COR-L47 (cell line): ENCODE data around the gene DLG5.

ENCODE experiments used
- DNase-seq: peaks from one replicate; lab custom pipeline; 2025; lab: John Stamatoyannopoulos, UW

The DLG5 gene

GRCh38 chr10:77912576-77912975 lies 14.0 kb downstream of the DLG5 start:
- DNase-seq, result no peak

- no peak for DNase-seq
These were observed 14.9 kb downstream of the DLG5 start for GRCh38 chr10:77911535-77912123.

DNA sequence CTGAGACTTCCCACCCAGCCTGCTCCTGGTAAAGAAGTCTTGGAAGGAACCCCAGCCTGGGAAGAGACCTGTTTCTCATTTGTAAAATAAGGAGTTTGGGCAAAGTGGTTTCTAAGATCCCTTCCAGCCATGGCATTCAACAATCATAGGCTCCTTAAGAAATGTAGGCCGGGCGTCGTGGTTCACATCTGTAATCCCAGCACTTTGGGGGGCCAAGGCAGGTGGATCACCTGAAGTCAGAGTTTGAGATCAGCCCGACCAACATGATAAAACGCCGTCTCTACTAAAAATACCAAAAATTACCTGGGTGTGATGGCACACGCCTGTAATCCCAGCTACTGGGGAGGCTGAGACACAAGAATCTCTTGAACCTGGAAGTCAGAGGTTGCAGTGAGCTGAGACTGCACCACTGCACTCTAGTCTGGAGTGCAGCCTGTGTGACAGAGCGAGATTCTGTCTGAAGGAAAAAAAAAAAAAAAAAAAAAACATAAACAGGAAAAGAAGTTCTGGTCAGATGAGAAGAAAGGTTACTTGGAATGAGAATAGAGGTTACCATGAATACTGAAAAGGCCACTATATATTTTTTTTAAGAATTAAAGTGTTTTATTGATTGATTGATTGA lies 15.9 kb downstream of the DLG5 start:
- DNase-seq, result no peak

DNA sequence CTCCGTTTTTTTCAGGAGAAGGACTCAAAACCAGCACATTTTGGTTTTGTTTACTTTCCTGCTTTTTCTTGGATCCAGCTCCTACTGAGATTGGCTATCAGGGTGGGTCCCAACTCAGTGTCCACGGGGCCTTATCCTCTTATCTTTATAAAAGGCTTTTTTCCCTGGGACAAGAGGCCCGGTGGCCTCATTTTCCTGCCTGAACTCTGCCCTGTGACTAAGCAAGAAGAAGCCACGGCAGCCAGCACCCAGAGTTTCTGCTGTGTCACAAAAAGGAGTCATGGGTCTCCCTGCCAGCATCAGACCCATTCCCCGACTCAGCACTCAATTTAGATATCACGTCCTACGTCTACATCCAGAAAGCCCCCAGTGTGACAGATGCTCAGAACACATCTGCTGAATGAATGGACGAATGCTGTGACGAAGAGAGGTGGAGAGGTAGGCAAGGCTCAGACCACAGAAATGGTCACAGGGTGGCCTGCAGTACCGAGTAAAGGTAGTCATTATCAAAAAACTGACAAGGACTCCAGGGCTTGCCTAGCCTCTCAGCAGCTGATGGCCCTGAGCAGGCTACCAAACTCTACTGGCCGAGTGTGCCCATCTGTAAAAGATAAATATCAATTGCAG lies 16.7 kb downstream of the DLG5 start:
- no peak for DNase-seq

GRCh38 chr10:77909021-77909748 lies 17.4 kb downstream of the DLG5 start:
- no peak for DNase-seq

DNA sequence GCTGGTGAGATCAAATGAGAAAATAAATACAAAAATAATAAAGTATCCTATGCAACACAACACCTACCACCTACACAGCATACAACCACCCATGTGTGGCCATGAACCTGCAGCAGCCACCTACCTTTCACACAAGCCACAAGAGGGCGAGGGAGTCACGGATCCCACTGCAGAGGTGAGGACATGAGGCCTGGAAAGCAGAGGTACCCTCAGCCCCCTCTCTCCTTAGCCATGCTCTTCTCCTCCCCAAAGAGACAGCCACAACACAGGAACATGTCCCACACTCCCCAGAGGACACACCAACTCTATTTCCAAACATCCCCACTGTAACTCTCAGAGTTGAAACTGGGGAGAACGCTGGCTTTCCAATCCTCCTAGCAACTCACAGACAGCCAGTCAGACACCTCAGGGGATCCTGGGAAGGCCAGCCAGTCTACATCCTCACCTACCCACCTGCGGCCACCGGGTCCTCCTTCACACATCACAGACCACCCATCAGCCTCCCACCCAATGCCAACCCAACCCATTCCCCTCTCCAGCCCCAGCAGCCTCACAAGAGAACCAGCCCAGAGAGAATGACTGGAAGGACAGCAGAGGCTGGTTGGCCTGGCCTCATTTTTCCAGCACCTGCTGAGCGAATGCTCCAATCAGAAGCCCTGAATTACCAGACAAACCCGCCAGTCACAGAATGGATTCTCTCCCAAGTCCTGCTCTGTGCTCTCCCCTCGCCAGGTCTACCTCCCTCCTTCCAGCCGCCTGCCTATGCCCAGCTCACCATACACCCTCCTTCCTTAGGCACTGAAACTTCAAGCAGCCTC lies 18.4 kb downstream of the DLG5 start:
- DNase-seq, result no peak

DNA sequence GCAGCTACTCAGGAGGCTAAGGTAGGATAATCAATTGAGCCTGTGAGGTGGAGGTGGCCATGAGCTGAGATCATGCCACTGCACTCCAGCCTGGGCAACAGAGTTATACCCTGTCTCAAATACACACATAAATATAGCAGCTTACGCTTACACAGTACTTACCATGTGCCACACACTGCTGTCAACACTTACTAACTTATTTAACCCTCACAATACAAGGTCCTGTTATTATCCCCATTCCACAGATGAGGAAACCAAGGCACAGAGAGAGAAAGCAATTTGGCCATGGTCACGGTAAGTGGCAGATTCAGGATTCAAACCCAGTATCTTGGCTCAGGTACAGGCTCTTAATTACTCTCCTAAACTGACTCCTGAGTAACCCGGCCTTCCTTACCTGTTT lies 19.1 kb downstream of the DLG5 start:
- no peak for DNase-seq

DNA sequence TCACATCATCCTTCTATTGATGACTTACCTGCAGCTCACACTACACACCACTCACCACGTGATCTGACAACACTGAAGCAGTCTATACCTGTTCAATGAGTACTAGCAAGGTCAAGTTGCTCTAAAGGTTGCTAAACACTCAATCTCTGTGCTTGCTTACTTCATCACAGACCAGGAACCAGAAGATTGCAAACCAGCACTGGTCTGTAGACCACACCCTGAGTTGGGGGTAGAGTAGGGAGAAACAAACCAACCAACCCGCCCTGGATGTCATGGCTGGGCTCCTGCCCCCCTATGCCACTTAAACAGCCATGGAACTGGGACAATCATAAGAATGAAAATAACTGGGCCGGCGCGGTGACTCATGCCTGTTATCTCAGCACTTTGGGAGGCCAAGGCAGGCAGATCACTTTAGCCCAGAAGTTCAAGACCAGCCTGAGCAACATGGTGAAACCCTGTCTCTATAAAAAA lies 19.6 kb downstream of the DLG5 start:
- DNase-seq, result no peak

- DNase-seq, result no peak
These were observed 20.8 kb downstream of the DLG5 start for GRCh38 chr10:77905781-77906180.

GRCh38 chr10:77905086-77905748 lies 21.3 kb downstream of the DLG5 start:
- DNase-seq, result no peak

DNA sequence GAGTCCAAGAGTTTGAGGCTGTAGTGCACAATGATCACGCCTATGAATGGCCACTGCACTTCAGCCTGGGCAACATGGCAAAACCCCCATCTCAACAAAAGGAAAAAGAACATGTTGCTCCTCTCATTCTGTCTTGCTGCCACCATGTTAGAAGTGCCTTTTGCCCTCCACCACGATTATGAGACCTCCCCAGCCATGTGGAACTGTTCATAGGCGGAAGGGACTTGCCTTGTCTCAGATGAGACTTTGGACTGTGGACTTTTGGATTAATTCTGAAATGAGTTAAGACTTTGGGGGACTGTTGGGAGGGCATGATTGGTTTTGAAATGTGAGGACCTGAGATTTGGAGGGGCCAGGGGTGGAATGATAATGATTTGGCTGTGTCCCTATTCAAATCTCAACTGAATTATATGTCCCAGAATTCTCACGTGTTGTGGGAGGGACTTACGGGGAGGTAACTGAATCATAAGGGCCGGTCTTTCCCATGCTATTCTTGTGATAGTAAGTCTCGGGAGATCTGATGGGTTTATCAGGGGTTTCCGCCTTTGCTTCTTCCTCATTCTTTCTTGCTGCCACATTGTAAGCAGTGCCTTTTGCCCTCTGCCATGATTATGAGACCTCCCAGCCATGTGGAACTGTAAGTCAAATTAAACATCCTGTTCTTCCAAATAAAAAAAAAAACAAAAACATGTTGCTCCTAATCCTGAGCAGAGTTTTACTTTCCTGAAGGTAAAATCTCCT lies 22.3 kb downstream of the DLG5 start:
- DNase-seq, result no peak

- no peak for DNase-seq
These were observed 24.4 kb downstream of the DLG5 start for GRCh38 chr10:77902159-77902558.

DNA sequence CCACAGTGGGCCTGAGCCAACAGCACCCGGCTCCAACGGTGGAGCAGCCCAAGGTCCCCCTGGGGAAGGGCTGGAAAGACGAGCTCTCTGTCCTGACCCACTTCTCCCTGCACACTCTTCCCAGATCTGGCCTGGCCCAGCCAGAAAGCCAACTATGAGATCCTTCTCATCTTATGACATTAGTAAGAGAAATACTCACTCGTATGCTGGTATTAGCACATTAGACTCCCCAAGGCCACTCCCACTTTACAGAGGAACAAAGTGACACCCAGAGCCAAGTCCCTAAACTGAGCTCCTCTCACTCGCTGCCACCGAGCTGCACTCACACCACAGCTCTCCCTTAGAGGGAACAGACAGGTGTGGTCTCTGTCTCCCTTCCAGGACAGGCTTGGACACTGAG lies 24.8 kb downstream of the DLG5 start:
- no peak for DNase-seq

DNA sequence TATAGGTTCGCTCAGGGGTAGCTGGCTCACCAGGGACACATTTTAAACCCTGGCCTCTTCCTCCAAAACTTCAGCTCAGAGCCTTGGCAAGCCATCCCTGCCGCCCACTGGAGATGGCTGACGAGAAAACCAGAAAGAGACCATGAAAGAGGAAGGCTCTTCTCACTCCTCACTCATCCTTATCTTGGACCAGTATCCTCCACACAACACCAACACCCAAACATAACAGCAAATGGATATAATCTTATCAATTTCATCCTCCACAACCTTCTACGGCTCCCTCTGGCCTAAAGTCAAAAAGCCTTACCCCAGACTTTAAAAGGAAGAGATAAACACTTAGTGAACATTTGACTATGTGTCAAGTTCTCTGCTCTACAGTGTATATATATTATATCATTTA lies 26.9 kb downstream of the DLG5 start:
- DNase-seq, result no peak

- DNase-seq, result no peak
These were observed 27.5 kb downstream of the DLG5 start for GRCh38 chr10:77899080-77899477.

DNA sequence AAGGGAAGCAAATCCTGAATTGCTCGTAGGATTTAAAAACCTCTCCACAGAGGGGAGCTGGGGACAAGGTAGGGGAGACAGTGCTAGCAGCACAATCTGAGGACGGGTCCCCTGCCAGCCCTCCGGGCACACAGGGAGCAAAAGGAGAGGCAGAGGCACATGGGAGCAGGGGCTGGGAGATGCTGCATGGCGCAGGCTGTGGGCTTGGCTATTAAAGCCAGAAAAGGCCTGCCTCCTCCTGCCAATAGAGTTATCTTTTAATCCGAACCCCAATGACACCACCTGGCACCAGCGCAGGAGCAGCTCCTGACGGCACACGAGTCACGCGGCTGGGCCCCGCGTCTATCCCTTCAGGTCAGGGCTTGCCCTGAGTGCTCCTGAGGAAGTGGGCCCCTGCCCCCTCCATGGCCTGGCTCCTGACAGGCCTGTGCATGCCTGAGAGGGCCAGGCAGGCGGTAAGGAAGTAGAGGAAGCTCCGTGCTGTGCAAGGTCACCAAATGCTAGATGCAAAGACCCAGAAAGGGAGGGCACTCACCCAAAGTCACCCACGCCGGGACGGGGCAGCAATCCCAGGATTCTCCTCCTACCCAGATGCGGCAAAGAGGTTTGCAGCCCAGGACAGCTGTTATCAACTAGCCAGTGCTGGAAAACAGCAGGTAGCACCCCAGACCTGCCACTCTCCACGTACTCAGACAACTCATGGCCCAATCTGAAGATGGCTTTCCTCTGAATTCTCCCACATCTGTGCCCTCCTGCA lies 28.1 kb downstream of the DLG5 start:
- no peak for DNase-seq

- no peak for DNase-seq
These were observed 30.5 kb downstream of the DLG5 start for GRCh38 chr10:77896058-77896457.

GRCh38 chr10:77894058-77894457 lies 32.5 kb downstream of the DLG5 start:
- DNase-seq, result no peak

GRCh38 chr10:77893386-77893785 lies 33.2 kb downstream of the DLG5 start:
- DNase-seq, result no peak

GRCh38 chr10:77892761-77893160 lies 33.8 kb downstream of the DLG5 start:
- DNase-seq, result no peak
